ENCODE data around the gene AVL9.

AVL9 gene

GRCh38 chr7:32535162-32535702, 39.9 kb downstream of the AVL9 start:
- no peak for DNase-seq

- DNase-seq: no peak
These were observed 40.7 kb downstream of the AVL9 start for GRCh38 chr7:32536016-32536415.

GRCh38 chr7:32536585-32536984, 41.3 kb downstream of the AVL9 start:
- DNase-seq: no peak

- DNase-seq: no peak
These were observed 42.5 kb downstream of the AVL9 start for GRCh38 chr7:32537760-32538159.

- DNase-seq: no peak
These were observed 44.1 kb downstream of the AVL9 start for GRCh38 chr7:32539366-32539765.

- no peak for DNase-seq
These were observed 44.7 kb downstream of the AVL9 start for GRCh38 chr7:32539919-32540531.

- DNase-seq: no peak
These were observed 47.3 kb downstream of the AVL9 start for GRCh38 chr7:32542595-32542994.

- DNase-seq: no peak
These were observed 64.2 kb downstream of the AVL9 start for GRCh38 chr7:32559480-32559879.

GRCh38 chr7:32560075-32560474, 64.8 kb downstream of the AVL9 start:
- no peak for DNase-seq

GRCh38 chr7:32561613-32562012, 66.3 kb downstream of the AVL9 start:
- DNase-seq: no peak

- DNase-seq: no peak
These were observed 69.3 kb downstream of the AVL9 start for GRCh38 chr7:32564542-32564941.

GRCh38 chr7:32569388-32570289, 74.3 kb downstream of the AVL9 start:
- no peak for DNase-seq

GRCh38 chr7:32573110-32573687, 77.9 kb downstream of the AVL9 start:
- DNase-seq: no peak

GRCh38 chr7:32574626-32575025, 79.3 kb downstream of the AVL9 start:
- DNase-seq: no peak

- no peak for DNase-seq
These were observed 82.1 kb downstream of the AVL9 start for GRCh38 chr7:32577421-32577820.

- no peak for DNase-seq
These were observed 84.5 kb downstream of the AVL9 start for GRCh38 chr7:32579776-32580175.

GRCh38 chr7:32580646-32581045, 85.4 kb downstream of the AVL9 start:
- DNase-seq: no peak

- DNase-seq: no peak
These were observed 86.7 kb downstream of the AVL9 start for GRCh38 chr7:32582036-32582435.

- DNase-seq: no peak
These were observed 88.5 kb downstream of the AVL9 start for GRCh38 chr7:32583791-32584190.

GRCh38 chr7:32586291-32587221, 91.3 kb downstream of the AVL9 start:
- no peak for DNase-seq

- no peak for DNase-seq
These were observed 92.2 kb downstream of the AVL9 start for GRCh38 chr7:32587411-32587948.

GRCh38 chr7:32588657-32589056, 93.4 kb downstream of the AVL9 start:
- DNase-seq: no peak
